DOHH2 (cell line): Measurements from ENCODE around the gene EYA2.
"Not testable (repeated sequence)": the region's sequence is repeated elsewhere in the genome, so short reads cannot be mapped to it uniquely, and the experiment has no call there.

Experiments
- H3F3A ChIP-seq: fragments of 200-600 bp; sonication (generic), shearing (Covaris generic); 2 replicates; pipeline ENCODE4 v1.6.0; 2016; ENCODE audit warnings: antibody characterized with exemption, mild to moderate bottlenecking; ENCODE audit not compliant: control insufficient read depth, insufficient read depth
- H3K27ac ChIP-seq: fragments of 200-600 bp; sonication (generic); 2 replicates; pipeline ENCODE4 v1.5.1; 2014; ENCODE audit warnings: low read depth, mild to moderate bottlenecking, low read length, moderate library complexity
- H3K27me3 ChIP-seq: fragments of 200-600 bp; sonication (generic); 2 replicates; pipeline ENCODE4 v1.6.1; 2014; ENCODE audit warnings: mild to moderate bottlenecking, low read length, mixed read lengths; ENCODE audit not compliant: control insufficient read depth
- H3K36me3 ChIP-seq: fragments of 200-600 bp; sonication (generic); 2 replicates; pipeline ENCODE4 v1.6.1; 2014; ENCODE audit warnings: mild to moderate bottlenecking, low read length, moderate library complexity, mixed read lengths; ENCODE audit not compliant: control insufficient read depth
- H3K4me1 ChIP-seq: fragments of 200-600 bp; sonication (generic); 2 replicates; pipeline ENCODE4 v1.6.1; 2014; ENCODE audit warnings: mild to moderate bottlenecking, low read length, mixed read lengths; ENCODE audit not compliant: control insufficient read depth
- H3K4me2 ChIP-seq: fragments of 200-600 bp; sonication (generic); 2 replicates; pipeline ENCODE4 v1.6.0; 2014; ENCODE audit warnings: mild to moderate bottlenecking, low read length, moderate library complexity
- H3K4me3 ChIP-seq: fragments of 200-600 bp; sonication (generic); 2 replicates; pipeline ENCODE4 v1.5.1; 2014; ENCODE audit warnings: mild to moderate bottlenecking, low read length, mixed read lengths
- H3K79me2 ChIP-seq: fragments of 200-600 bp; sonication (generic); 2 replicates; pipeline ENCODE4 v1.6.1; 2014; ENCODE audit warnings: mild to moderate bottlenecking, low read length, mixed read lengths; ENCODE audit not compliant: control insufficient read depth
- H3K9me2 ChIP-seq: fragments of 200-600 bp; sonication (generic); replicated peaks from 2 replicates; pipeline ENCODE4 v1.6.1; 2014; ENCODE audit warnings: mild to moderate bottlenecking, low read length, mixed read lengths; ENCODE audit not compliant: control insufficient read depth
- H3K9me3 ChIP-seq: fragments of 200-600 bp; sonication (generic); 2 replicates; pipeline ENCODE4 v1.6.1; 2014; ENCODE audit warnings: antibody characterized with exemption, low read length, mixed read lengths; ENCODE audit not compliant: control insufficient read depth, insufficient read depth
- H4K20me1 ChIP-seq: fragments of 200-600 bp; sonication (generic); 2 replicates; pipeline ENCODE4 v1.6.0; 2014; ENCODE audit warnings: low read depth, mild to moderate bottlenecking, antibody characterized with exemption, low read length, moderate library complexity; ENCODE audit not compliant: control insufficient read depth, insufficient read depth
- EZH2phosphoT487 ChIP-seq: fragments of 200-600 bp; sonication (generic); IDR thresholded peaks from 2 replicates; pipeline ENCODE4 v1.6.1; 2017; ENCODE audit warnings: borderline replicate concordance, mild to moderate bottlenecking, antibody characterized with exemption, low read length, moderate library complexity, mixed read lengths
- TF ChIP-seq, protein P1 (sequence below): fragments of 200-600 bp; sonication (generic); IDR thresholded peaks from one replicate; pipeline ENCODE4 v1.5.1; 2014; ENCODE audit warnings: antibody characterized with exemption, mild to moderate bottlenecking, low read depth, low read length; ENCODE audit not compliant: poor library complexity, severe bottlenecking

EYA2 gene

DNA sequence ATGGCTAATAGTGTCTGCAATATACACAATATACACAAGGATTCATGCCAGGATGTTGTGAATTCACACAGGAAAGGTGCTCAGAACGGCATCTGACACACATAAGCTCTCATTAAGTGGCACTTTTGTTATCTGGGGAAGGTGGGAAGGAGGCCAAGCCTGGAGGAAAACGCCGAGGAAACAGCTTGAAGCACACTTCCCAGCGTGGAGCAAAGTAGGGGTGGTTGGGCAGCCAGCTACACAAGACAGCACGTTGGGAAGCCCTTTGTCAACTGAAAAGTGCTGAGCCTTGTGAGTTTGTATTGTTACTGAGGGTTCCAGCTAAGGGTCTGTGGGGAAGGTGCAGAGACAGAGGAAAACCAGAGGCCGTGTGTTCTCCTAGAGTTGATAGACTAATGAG, 280.9 kb downstream of the EYA2 start:
- no peaks in the 10 kb centered on the region for H3F3A ChIP-seq
- H4K20me1 ChIP-seq: no peaks in the 10 kb centered on the region
- peaks cover 5% of the 10 kb centered on the region for H3K27me3 ChIP-seq
- no peaks in the 10 kb centered on the region for H3K4me1 ChIP-seq
- no peaks in the 10 kb centered on the region for H3K36me3 ChIP-seq
- no peak for TF ChIP-seq EZH2phosphoT487
- TF ChIP-seq, protein P1, sequence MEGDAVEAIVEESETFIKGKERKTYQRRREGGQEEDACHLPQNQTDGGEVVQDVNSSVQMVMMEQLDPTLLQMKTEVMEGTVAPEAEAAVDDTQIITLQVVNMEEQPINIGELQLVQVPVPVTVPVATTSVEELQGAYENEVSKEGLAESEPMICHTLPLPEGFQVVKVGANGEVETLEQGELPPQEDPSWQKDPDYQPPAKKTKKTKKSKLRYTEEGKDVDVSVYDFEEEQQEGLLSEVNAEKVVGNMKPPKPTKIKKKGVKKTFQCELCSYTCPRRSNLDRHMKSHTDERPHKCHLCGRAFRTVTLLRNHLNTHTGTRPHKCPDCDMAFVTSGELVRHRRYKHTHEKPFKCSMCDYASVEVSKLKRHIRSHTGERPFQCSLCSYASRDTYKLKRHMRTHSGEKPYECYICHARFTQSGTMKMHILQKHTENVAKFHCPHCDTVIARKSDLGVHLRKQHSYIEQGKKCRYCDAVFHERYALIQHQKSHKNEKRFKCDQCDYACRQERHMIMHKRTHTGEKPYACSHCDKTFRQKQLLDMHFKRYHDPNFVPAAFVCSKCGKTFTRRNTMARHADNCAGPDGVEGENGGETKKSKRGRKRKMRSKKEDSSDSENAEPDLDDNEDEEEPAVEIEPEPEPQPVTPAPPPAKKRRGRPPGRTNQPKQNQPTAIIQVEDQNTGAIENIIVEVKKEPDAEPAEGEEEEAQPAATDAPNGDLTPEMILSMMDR: no peak
- no peak overlapping the region for H3K4me3 ChIP-seq
- H3K9me2 ChIP-seq: no peaks in the 10 kb centered on the region
- no peaks in the 10 kb centered on the region for H3K9me3 ChIP-seq
- no peaks in the 10 kb centered on the region for H3K79me2 ChIP-seq
- no peak overlapping the region for H3K27ac ChIP-seq
- no peak overlapping the region for H3K4me2 ChIP-seq

DNA sequence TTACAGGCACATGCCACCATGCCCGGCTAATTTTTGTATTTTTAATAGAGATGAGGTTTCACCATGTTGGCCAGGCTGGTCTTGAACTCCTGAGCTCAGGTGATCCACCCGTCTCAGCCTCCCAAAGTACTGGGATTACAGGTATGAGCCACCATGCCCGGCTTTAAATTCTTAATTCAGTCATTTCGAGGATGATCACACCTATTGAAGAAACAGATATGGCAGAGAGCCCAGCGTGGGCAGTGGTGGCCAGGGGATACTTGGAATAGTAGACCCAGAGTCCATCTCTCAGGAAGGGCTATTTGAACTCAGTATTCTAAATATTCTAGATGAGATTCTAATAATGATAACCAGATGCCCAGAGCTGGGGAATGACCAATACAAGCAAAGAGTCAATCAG, 281.6 kb downstream of the EYA2 start:
- H3K27ac ChIP-seq, H3K36me3 ChIP-seq, H3K4me3 ChIP-seq, H3K79me2 ChIP-seq, H3F3A ChIP-seq, H3K4me1 ChIP-seq, H3K9me2 ChIP-seq, H3K4me2 ChIP-seq, H3K9me3 ChIP-seq, H3K27me3 ChIP-seq, H4K20me1 ChIP-seq: not testable (repeated sequence)

DNA sequence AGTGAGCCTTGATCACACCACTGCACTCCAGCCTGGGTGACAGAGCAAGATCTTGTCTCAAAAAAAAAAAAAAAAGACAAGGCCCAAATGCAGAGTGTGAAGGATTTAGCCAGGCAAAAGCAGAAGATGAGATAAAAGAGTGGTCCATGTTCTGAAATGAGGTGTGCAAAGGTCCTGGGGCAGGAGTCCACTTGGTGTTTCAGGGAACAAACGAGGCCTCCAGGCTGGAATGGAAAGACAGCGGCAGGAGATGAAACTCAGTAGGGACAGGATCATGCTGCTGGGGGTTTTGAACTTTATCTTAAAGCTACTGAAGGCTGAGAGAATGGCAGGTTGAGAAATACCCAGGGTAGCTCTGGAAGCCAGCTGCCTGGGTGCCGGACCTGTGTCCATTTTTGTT, 283.6 kb downstream of the EYA2 start:
- peaks cover 4% of the 10 kb centered on the region for H3K4me1 ChIP-seq
- no peak overlapping the region for H3K4me3 ChIP-seq
- peaks cover 4% of the 10 kb centered on the region; the same call in 1 of the 2 replicates for H3K9me3 ChIP-seq
- TF ChIP-seq EZH2phosphoT487: no peak
- TF ChIP-seq, protein P1: no peak
- H3K79me2 ChIP-seq: no peaks in the 10 kb centered on the region
- peaks cover 5% of the 10 kb centered on the region for H3K27me3 ChIP-seq
- no peaks in the 10 kb centered on the region for H3F3A ChIP-seq
- H3K36me3 ChIP-seq: no peaks in the 10 kb centered on the region
- H4K20me1 ChIP-seq: no peaks in the 10 kb centered on the region
- H3K27ac ChIP-seq: no peak overlapping the region
- H3K4me2 ChIP-seq: no peak overlapping the region
- H3K9me2 ChIP-seq: no peaks in the 10 kb centered on the region

DNA sequence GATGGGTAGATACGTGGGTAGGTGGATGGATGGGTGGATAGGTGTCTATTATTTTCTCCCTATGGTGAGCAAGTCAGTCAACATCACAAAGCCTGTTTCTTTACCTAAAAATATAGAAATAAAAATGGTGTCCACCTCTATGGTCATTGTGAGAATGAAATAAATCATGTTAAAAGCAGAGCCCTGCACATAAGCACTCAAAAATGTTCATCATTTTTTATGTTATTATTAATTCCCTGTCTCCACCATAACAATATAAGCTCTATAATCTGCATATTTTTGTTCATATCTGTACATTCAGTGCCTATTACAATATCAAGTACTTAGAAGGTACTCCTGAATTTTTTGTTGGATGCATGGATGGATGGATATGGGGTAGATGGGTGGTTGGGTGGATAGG, 284.2 kb downstream of the EYA2 start:
- Histone ChIP-seq H3K9me3 (peaks cover 4% of the 10 kb centered on the region; the same call in 1 of the 2 replicates), H3K27me3 (peaks cover 5% of the 10 kb centered on the region), H3K9me2 (no peaks in the 10 kb centered on the region), H3K27ac (no peak overlapping the region), H3K4me3 (no peak overlapping the region), H3K4me1 (peaks cover 4% of the 10 kb centered on the region), H3K36me3 (no peaks in the 10 kb centered on the region), H3F3A (no peaks in the 10 kb centered on the region), H4K20me1 (no peaks in the 10 kb centered on the region), H3K79me2 (no peaks in the 10 kb centered on the region), H3K4me2 (no peak overlapping the region)
- TF ChIP-seq EZH2phosphoT487: no peak
- TF ChIP-seq, protein P1: no peak
